Activated CD4-positive, alpha-beta T cell treated with anti-CD3 and anti-CD28 coated beads for 36 hours (primary cell): ENCODE data around the gene CLSTN2. TPM values are rescaled to one million over a fixed set of nuclear protein-coding genes. Genes with fewer than 3 reads are reported as not detected.

ENCODE experiments used
- ATAC-seq: fragments of 200-7000 bp; cut with Tn5 transposase; one replicate; pipeline ENCODE4 v1.10.0; 2021; ENCODE audit warnings: mild to moderate bottlenecking, moderate library complexity
- CTCF ChIA-PET: fragments of 350-600 bp; sonication (Branson Sonifier 250); formaldehyde crosslinking; loops from one replicate; lab custom pipeline; 2021; ENCODE audit warnings: antibody characterized with exemption; lab: Charles Lee
- POLR2A ChIA-PET: fragments of 350-600 bp; sonication (Branson Sonifier 250); formaldehyde crosslinking; loops from one replicate; lab custom pipeline; 2021; ENCODE audit warnings: antibody characterized with exemption, inconsistent platforms; lab: Charles Lee
- DNase-seq: peaks from one replicate; pipeline ENCODE4 v3.0.0-alpha.2; 2020
- H3K27ac Mint-ChIP-seq: one replicate; pipeline ENCODE4 v1.8.0; 2021; ENCODE audit warnings: mixed read lengths
- H3K27me3 Mint-ChIP-seq: one replicate; pipeline ENCODE4 v1.8.0; 2021; ENCODE audit warnings: mixed read lengths
- H3K36me3 Mint-ChIP-seq: one replicate; pipeline ENCODE4 v1.8.0; 2021; ENCODE audit warnings: low read depth, mixed read lengths
- H3K4me1 Mint-ChIP-seq: one replicate; pipeline ENCODE4 v1.8.0; 2021; ENCODE audit warnings: mixed read lengths
- H3K4me3 Mint-ChIP-seq: one replicate; pipeline ENCODE4 v1.8.0; 2021; ENCODE audit warnings: mild to moderate bottlenecking, moderate library complexity, mixed read lengths
- H3K9me3 Mint-ChIP-seq: one replicate; pipeline ENCODE4 v1.8.0; 2021; ENCODE audit warnings: low read depth, mixed read lengths
- intact Hi-C, 2 experiments: fragments of 100-400 bp; cut with DNase I in 1 of 2; cut with micrococcal nuclease in 1 of 2; formaldehyde crosslinking; loops; one replicate each; pipeline versions ENCODE4 v1.14.2 to v1.15.1; 2022 to 2024; cut with DNase I, micrococcal nuclease
- total RNA-seq, 2 experiments: library from RNA; stranded (reverse); gene quantifications; one replicate each; pipeline ENCODE4 v1.2.3, GENCODE V29; 2021

The CLSTN2 gene
- total RNA-seq, 2 experiments from 2014 or later, result not detected

GRCh38 chr3:140103986-140104645 is 169.1 kb downstream of the CLSTN2 start:
- Mint-ChIP-seq H3K27me3 (peaks cover 2% of the 10 kb centered on the region), H3K4me3 (no peak overlapping the region), H3K9me3 (no peaks in the 10 kb centered on the region), H3K36me3 (no peaks in the 10 kb centered on the region), H3K27ac (no peak overlapping the region), H3K4me1 (no peaks in the 10 kb centered on the region)
- no peak for ATAC-seq
- no peak for DNase-seq
- POLR2A ChIA-PET, result no interaction called here
- CTCF ChIA-PET, result interaction anchor here (0.5 to 0.7 kb wide), 4 partner anchors 9 to 828 kb away, joined by 3 read pairs; no protein-coding TSS in a partner anchor
- intact Hi-C loops, result no loop called here

GRCh38 chr3:140113996-140114788 is 179.2 kb downstream of the CLSTN2 start:
- Mint-ChIP-seq H3K4me1 (no peaks in the 10 kb centered on the region), H3K9me3 (no peaks in the 10 kb centered on the region), H3K36me3 (no peaks in the 10 kb centered on the region), H3K27ac (no peak overlapping the region), H3K27me3 (peaks cover 4% of the 10 kb centered on the region), H3K4me3 (no peak overlapping the region)
- DNase-seq (no peak), ATAC-seq (no peak)
- ChIA-PET CTCF (no interaction called here), POLR2A (no interaction called here)
- intact Hi-C loops, result no loop called here

- POLR2A ChIA-PET, result no interaction called here
- no peak for ATAC-seq
Measured at GRCh38 chr3:140114789-140115080, 179.8 kb downstream of the CLSTN2 start.

GRCh38 chr3:140117096-140117526 is 182.1 kb downstream of the CLSTN2 start:
- POLR2A ChIA-PET, result no interaction called here
- intact Hi-C loops, result no loop called here
- Mint-ChIP-seq H3K4me1 (no peaks in the 10 kb centered on the region), H3K27ac (no peak overlapping the region), H3K4me3 (no peak overlapping the region), H3K9me3 (no peaks in the 10 kb centered on the region), H3K27me3 (peaks cover 4% of the 10 kb centered on the region), H3K36me3 (no peaks in the 10 kb centered on the region)
- DNase-seq, result no peak
- CTCF ChIA-PET, result interaction anchor here (0.7 kb wide), 1 partner anchor 164 kb away, joined by 3 read pairs; no protein-coding TSS in a partner anchor
- no peak for ATAC-seq

More at GRCh38 chr3:140114789-140115080, 179.8 kb downstream of the CLSTN2 start:
- DNase-seq, result no peak
- no peaks in the 10 kb centered on the region for H3K4me1 Mint-ChIP-seq
- H3K4me3 Mint-ChIP-seq, result no peak overlapping the region
- CTCF ChIA-PET, result no interaction called here
- intact Hi-C loops, result no loop called here
- no peaks in the 10 kb centered on the region for H3K9me3 Mint-ChIP-seq
- H3K36me3 Mint-ChIP-seq, result no peaks in the 10 kb centered on the region
- peaks cover 4% of the 10 kb centered on the region for H3K27me3 Mint-ChIP-seq
- H3K27ac Mint-ChIP-seq, result no peak overlapping the region

GRCh38 chr3:140122183-140122582 is 187.2 kb downstream of the CLSTN2 start:
- ChIA-PET CTCF (interaction anchor here (0.6 to 0.7 kb wide), 2 partner anchors 55 to 138 kb away, joined by 3 to 5 read pairs; no protein-coding TSS in a partner anchor), POLR2A (no interaction called here)
- H3K4me1 Mint-ChIP-seq, result no peaks in the 10 kb centered on the region

GRCh38 chr3:140128217-140128616 is 193.2 kb downstream of the CLSTN2 start:
- CTCF ChIA-PET, result interaction anchor here (0.7 to 1.1 kb wide), 2 partner anchors 20 to 25 kb away, joined by 3 to 5 read pairs; no protein-coding TSS in a partner anchor

More at GRCh38 chr3:140122183-140122582, 187.2 kb downstream of the CLSTN2 start:
- intact Hi-C loops, result no loop called here
- H3K27me3 Mint-ChIP-seq, result peaks cover 4% of the 10 kb centered on the region
- no peak overlapping the region for H3K4me3 Mint-ChIP-seq
- H3K36me3 Mint-ChIP-seq, result no peaks in the 10 kb centered on the region
- no peak for ATAC-seq
- no peak overlapping the region for H3K27ac Mint-ChIP-seq
- H3K9me3 Mint-ChIP-seq, result no peaks in the 10 kb centered on the region
- DNase-seq, result no peak

GRCh38 chr3:140128631-140129030 is 193.6 kb downstream of the CLSTN2 start:
- intact Hi-C loops, result loop anchor here in 1 of 2 experiments (2.0 kb wide), 1 partner anchor 736 kb away; no protein-coding TSS in a partner anchor
- Mint-ChIP-seq H3K9me3 (no peaks in the 10 kb centered on the region), H3K27me3 (peaks cover 3% of the 10 kb centered on the region), H3K36me3 (no peaks in the 10 kb centered on the region), H3K4me1 (no peaks in the 10 kb centered on the region), H3K27ac (no peak overlapping the region), H3K4me3 (no peak overlapping the region)
- ChIA-PET POLR2A (no interaction called here), CTCF (interaction anchor here (0.7 to 1.1 kb wide), 2 partner anchors 20 to 24 kb away, joined by 3 to 5 read pairs; no protein-coding TSS in a partner anchor)
- ATAC-seq (no peak), DNase-seq (peak; percentile 35)

More at GRCh38 chr3:140128217-140128616, 193.2 kb downstream of the CLSTN2 start:
- intact Hi-C loops, result loop anchor here in 1 of 2 experiments (2.0 kb wide), 1 partner anchor 737 kb away; no protein-coding TSS in a partner anchor
- H3K9me3 Mint-ChIP-seq, result no peaks in the 10 kb centered on the region
- DNase-seq (no peak), ATAC-seq (no peak)
- H3K4me1 Mint-ChIP-seq, result no peaks in the 10 kb centered on the region
- H3K27me3 Mint-ChIP-seq, result peaks cover 3% of the 10 kb centered on the region
- H3K4me3 Mint-ChIP-seq, result no peak overlapping the region
- no peaks in the 10 kb centered on the region for H3K36me3 Mint-ChIP-seq
- no peak overlapping the region for H3K27ac Mint-ChIP-seq
- POLR2A ChIA-PET, result interaction anchor here (0.7 kb wide), 1 partner anchor 78 kb away, joined by 4 read pairs; no protein-coding TSS in a partner anchor

- Mint-ChIP-seq H3K4me3 (no peak overlapping the region), H3K36me3 (no peaks in the 10 kb centered on the region), H3K27ac (no peak overlapping the region), H3K9me3 (no peaks in the 10 kb centered on the region), H3K4me1 (no peaks in the 10 kb centered on the region), H3K27me3 (peaks cover 3% of the 10 kb centered on the region)
- POLR2A ChIA-PET, result no interaction called here
- ATAC-seq (no peak), DNase-seq (no peak)
- intact Hi-C loops, result loop anchor here in 1 of 2 experiments (2.0 kb wide), 1 partner anchor 735 kb away; no protein-coding TSS in a partner anchor
- CTCF ChIA-PET, result no interaction called here
Measured at GRCh38 chr3:140129768-140130284, 194.8 kb downstream of the CLSTN2 start.

GRCh38 chr3:140131895-140132294 is 196.9 kb downstream of the CLSTN2 start:
- H3K4me1 Mint-ChIP-seq, result no peaks in the 10 kb centered on the region
- H3K27me3 Mint-ChIP-seq, result peaks cover 6% of the 10 kb centered on the region
- ChIA-PET POLR2A (no interaction called here), CTCF (no interaction called here)
- ATAC-seq (no peak), DNase-seq (no peak)
- no peaks in the 10 kb centered on the region for H3K36me3 Mint-ChIP-seq
- no peak overlapping the region for H3K27ac Mint-ChIP-seq
- no peak overlapping the region for H3K4me3 Mint-ChIP-seq
- intact Hi-C loops, result no loop called here
- no peaks in the 10 kb centered on the region for H3K9me3 Mint-ChIP-seq

GRCh38 chr3:140134231-140134965 is 199.4 kb downstream of the CLSTN2 start:
- no peak overlapping the region for H3K27ac Mint-ChIP-seq
- H3K4me3 Mint-ChIP-seq, result no peak overlapping the region
- ChIA-PET POLR2A (no interaction called here), CTCF (no interaction called here)
- intact Hi-C loops, result no loop called here
- DNase-seq (no peak), ATAC-seq (no peak)
- no peaks in the 10 kb centered on the region for H3K9me3 Mint-ChIP-seq
- H3K4me1 Mint-ChIP-seq, result no peaks in the 10 kb centered on the region
- peaks cover 8% of the 10 kb centered on the region for H3K27me3 Mint-ChIP-seq
- no peaks in the 10 kb centered on the region for H3K36me3 Mint-ChIP-seq

GRCh38 chr3:140135461-140135860 is 200.5 kb downstream of the CLSTN2 start:
- Mint-ChIP-seq H3K36me3 (no peaks in the 10 kb centered on the region), H3K27me3 (peaks cover 8% of the 10 kb centered on the region), H3K4me1 (no peaks in the 10 kb centered on the region), H3K4me3 (no peak overlapping the region), H3K27ac (no peak overlapping the region), H3K9me3 (no peaks in the 10 kb centered on the region)
- no peak for DNase-seq
- no peak for ATAC-seq
- CTCF ChIA-PET, result no interaction called here
- intact Hi-C loops, result no loop called here
- POLR2A ChIA-PET, result no interaction called here
